Kidney epithelial cell (primary cell): ENCODE measurements around the gene SRGAP3. TPM values are rescaled to one million over a fixed set of nuclear protein-coding genes. Genes with fewer than 3 reads are reported as not detected.

ENCODE experiments used
- DNase-seq: peaks from one replicate; pipeline ENCODE4 v3.0.0-alpha.2; 2010; ENCODE audit warnings: low read depth
- H3K27me3 ChIP-seq: 2 replicates; pipeline ENCODE4 v1.6.0; 2011; ENCODE audit warnings: low read length; ENCODE audit not compliant: control insufficient read depth, insufficient read depth
- H3K36me3 ChIP-seq: 2 replicates; pipeline ENCODE4 v1.5.1; 2011; ENCODE audit warnings: low read length; ENCODE audit not compliant: control insufficient read depth, insufficient read depth
- H3K4me3 ChIP-seq: 2 replicates; pipeline ENCODE4 v1.5.1; 2011; ENCODE audit warnings: low read depth, mild to moderate bottlenecking, control low read depth, low read length
- total RNA-seq: library from RNA; depleted of rRNA; stranded (reverse); fragments of >200 nt; gene quantifications from 2 replicates; pipeline ENCODE4 v1.2.3, GENCODE V29; 2015
- TF ChIP-seq, protein P1 (sequence below): IDR thresholded peaks from 2 replicates; pipeline ENCODE4 v1.5.1; 2011; ENCODE audit warnings: mild to moderate bottlenecking, moderate library complexity, low read length, control low read depth, inconsistent platforms; ENCODE audit not compliant: insufficient read depth, poor library complexity, severe bottlenecking

The SRGAP3 gene
- total RNA-seq, 1 donor from 2014 or later = 4.9 TPM

DNA sequence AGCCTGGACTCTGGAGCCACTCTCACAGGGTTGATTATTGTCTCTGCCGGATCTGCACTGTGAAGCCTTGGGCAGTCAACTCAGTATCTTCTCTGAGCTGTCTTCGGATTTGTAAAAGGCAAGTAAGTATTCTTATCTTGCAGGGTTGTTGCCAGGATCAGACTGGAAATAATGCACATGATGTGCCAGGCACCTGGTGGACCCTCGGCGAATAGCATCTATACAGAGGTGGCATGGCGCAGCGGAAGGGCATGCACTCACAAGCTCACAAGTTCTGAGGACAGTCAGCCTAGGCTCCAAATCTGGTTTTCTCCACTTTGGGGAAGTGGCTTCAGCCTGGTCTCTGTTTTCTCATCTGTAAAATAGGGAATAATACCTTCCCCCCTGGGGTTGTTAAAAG lies 113.9 kb downstream of the SRGAP3 start:
- TF ChIP-seq, protein P1, sequence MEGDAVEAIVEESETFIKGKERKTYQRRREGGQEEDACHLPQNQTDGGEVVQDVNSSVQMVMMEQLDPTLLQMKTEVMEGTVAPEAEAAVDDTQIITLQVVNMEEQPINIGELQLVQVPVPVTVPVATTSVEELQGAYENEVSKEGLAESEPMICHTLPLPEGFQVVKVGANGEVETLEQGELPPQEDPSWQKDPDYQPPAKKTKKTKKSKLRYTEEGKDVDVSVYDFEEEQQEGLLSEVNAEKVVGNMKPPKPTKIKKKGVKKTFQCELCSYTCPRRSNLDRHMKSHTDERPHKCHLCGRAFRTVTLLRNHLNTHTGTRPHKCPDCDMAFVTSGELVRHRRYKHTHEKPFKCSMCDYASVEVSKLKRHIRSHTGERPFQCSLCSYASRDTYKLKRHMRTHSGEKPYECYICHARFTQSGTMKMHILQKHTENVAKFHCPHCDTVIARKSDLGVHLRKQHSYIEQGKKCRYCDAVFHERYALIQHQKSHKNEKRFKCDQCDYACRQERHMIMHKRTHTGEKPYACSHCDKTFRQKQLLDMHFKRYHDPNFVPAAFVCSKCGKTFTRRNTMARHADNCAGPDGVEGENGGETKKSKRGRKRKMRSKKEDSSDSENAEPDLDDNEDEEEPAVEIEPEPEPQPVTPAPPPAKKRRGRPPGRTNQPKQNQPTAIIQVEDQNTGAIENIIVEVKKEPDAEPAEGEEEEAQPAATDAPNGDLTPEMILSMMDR = no peak
- Histone ChIP-seq H3K36me3 (no peaks in the 10 kb centered on the region), H3K4me3 (no peak overlapping the region), H3K27me3 (no peaks in the 10 kb centered on the region)
- DNase-seq = no peak

DNA sequence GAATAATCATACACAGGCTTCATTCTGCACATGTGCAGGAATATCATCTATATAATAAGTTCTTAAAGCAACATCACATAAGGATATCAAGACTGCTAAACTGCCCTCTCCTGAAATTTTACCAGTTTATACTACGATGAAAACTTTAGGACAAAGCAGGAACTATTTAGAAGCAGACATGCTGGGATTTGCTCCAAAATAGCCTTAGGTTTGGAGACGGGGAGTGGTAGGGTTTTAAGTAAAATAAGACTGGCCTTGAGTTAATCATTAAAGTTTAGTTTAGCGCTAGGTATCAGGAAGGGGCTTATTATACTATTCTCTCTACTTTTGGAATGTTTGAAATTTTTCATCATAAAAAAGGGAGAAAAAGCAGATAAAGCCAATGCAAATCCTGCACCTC lies 115.8 kb downstream of the SRGAP3 start:
- no peak for DNase-seq

DNA sequence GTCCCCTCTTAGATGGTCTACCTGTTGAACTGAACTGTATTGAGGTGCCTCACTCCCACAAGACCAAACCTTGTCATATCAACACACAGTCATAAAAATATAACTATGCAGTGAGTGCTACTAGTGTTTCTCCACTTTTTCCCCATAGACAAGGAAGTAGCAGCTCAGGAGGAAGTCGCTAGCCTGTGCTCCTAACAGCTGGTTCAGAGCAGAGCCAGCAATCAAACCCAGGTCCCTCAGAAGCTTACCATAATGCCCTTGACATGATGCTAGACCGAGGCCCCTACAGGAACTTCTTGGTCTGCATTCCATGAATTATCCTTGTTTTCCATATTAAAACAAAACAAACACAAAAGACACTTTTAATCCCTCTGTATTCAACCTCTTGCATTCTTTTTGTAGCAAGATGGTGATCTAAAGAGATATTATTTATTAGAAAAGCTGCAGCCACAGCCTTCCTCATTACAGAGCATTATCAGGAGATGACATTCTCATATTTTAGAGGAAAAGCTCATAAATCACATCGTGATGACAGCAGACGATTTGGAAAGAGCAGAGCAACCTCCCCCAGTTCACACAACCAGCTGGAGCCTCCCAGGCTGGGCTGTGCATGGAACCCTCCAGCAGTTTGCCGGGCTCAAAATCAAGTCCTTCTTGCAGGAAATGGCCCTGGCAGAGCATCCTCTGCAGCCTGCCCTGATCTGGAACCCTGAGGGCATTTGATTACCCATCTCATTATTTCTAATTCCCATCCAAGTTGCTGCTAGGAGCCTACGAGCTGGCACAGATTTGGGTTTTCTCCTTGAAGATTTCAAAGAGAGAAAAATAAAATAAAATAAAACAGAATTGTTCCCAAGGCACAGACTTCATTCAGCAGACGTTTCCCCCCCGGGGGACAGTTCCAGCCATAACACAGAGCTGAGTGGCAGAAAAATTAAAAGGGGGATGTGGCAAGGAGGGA lies 118.8 kb downstream of the SRGAP3 start:
- DNase-seq = no peak
- Histone ChIP-seq H3K4me3 (no peak overlapping the region), H3K27me3 (no peaks in the 10 kb centered on the region), H3K36me3 (no peaks in the 10 kb centered on the region)
- TF ChIP-seq, protein P1 = no peak

More for the DNA sequence above, 115.8 kb downstream of the SRGAP3 start:
- no peaks in the 10 kb centered on the region for H3K27me3 ChIP-seq
- TF ChIP-seq, protein P1 = no peak
- no peaks in the 10 kb centered on the region for H3K36me3 ChIP-seq
- no peak overlapping the region for H3K4me3 ChIP-seq

DNA sequence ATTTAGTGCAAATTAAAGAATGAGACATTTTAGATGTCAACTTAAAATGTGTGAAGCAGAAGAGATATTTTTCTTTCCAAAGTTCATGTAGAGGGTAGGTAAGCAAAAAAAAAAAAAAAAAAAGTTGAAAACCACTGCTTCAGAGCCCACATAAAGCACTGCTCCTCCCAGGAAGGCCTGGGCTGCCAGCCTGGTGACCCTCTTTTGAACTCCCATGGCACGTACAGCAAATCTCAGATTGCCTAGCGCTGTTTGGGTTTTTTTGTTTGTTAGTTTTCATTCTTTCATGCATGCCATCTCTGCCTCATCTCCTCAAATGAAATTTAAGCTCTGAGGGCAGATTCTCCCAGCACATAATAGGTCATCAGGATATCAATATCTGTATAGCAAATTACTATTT lies 120.1 kb downstream of the SRGAP3 start:
- no peak for DNase-seq
- Histone ChIP-seq H3K36me3 (no peaks in the 10 kb centered on the region), H3K4me3 (no peak overlapping the region), H3K27me3 (peaks cover 4% of the 10 kb centered on the region)
- TF ChIP-seq, protein P1 = no peak

DNA sequence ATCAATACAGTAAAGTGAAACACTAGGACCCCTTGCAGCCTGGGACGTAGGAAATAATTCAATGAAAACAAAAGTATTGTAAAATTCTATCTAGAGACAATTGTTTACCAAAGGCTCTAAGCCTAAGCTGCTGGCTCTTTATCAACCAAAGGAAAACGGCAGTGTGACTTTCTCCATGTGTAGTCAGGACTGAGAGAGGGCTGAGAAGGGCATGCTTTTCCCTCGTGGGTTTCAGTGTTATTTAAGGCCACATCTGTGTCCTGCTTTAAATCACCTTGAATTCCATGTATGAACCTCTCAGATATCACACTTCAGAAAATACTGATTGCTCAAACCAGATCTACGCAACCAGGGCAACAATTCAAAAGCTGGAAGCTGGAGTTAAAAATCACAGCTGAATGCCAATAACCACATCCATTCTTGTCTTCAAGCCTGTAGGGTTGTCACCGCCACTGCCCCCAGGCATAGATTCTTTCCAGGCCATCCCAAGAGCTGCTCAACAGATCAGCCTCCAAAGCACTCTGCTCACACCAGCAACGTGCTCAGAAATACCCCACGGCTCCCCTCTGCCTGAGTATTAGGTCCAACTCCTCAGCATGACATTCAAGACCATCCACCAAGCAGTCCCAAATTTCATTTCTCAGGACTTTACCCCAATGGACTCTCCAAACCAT lies 124.0 kb downstream of the SRGAP3 start:
- Histone ChIP-seq H3K27me3 (peaks cover 4% of the 10 kb centered on the region), H3K36me3 (no peaks in the 10 kb centered on the region), H3K4me3 (no peak overlapping the region)
- DNase-seq = no peak
- TF ChIP-seq, protein P1 = no peak

DNA sequence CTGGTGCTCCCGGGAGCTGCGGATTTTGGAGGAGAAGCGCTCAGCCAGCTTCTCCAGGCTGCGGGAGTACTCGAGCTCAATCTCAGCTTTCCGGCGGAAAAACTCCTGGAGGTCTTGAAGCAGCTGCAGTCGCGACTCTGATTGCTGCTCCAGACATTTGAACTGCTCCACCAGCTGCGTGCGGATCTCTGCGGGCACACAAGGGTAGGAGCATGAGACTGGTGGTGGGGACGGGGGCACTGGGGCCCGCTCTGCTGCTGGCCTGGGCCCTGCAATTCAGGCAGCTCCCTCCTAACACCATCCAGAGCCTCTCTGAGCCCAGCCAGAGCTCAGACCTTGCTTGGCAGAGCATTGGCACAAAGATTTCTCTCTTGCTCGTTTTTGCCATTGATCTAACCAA lies 124.7 kb downstream of the SRGAP3 start:
- Histone ChIP-seq H3K4me3 (no peak overlapping the region), H3K36me3 (no peaks in the 10 kb centered on the region), H3K27me3 (peaks cover 4% of the 10 kb centered on the region)
- DNase-seq = no peak
- TF ChIP-seq, protein P1 = no peak
